ENCODE results near the gene PLOD2.

DNA sequence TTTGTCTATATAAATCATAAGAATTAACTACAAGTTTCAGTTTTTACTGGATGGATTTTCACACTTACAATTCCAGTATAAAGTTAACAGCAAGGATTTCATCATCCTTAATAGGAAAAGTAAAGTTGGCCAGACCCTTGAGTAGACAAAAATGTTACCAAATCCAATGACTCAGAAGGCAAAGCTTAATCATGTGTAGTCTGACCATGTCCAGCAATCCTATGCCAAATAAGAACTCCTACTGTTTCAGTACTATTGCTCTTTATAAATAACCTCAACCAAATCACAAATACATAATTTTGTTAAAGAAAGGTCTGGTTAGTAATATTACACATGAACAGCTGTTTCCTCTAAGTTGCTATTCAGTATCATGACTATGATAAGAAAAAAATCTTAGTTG, 35.0 kb downstream of the PLOD2 start:
- TF ChIP-seq, protein P1, sequence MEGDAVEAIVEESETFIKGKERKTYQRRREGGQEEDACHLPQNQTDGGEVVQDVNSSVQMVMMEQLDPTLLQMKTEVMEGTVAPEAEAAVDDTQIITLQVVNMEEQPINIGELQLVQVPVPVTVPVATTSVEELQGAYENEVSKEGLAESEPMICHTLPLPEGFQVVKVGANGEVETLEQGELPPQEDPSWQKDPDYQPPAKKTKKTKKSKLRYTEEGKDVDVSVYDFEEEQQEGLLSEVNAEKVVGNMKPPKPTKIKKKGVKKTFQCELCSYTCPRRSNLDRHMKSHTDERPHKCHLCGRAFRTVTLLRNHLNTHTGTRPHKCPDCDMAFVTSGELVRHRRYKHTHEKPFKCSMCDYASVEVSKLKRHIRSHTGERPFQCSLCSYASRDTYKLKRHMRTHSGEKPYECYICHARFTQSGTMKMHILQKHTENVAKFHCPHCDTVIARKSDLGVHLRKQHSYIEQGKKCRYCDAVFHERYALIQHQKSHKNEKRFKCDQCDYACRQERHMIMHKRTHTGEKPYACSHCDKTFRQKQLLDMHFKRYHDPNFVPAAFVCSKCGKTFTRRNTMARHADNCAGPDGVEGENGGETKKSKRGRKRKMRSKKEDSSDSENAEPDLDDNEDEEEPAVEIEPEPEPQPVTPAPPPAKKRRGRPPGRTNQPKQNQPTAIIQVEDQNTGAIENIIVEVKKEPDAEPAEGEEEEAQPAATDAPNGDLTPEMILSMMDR (IDR thresholded peaks at IDR 0.05; ENCODE audit: insufficient read depth, low read length), result no peak
- TF ChIP-seq POLR2AphosphoS5 (IDR thresholded peaks at IDR 0.05; ENCODE audit: low read depth), result no peak
- TF ChIP-seq, protein P2, sequence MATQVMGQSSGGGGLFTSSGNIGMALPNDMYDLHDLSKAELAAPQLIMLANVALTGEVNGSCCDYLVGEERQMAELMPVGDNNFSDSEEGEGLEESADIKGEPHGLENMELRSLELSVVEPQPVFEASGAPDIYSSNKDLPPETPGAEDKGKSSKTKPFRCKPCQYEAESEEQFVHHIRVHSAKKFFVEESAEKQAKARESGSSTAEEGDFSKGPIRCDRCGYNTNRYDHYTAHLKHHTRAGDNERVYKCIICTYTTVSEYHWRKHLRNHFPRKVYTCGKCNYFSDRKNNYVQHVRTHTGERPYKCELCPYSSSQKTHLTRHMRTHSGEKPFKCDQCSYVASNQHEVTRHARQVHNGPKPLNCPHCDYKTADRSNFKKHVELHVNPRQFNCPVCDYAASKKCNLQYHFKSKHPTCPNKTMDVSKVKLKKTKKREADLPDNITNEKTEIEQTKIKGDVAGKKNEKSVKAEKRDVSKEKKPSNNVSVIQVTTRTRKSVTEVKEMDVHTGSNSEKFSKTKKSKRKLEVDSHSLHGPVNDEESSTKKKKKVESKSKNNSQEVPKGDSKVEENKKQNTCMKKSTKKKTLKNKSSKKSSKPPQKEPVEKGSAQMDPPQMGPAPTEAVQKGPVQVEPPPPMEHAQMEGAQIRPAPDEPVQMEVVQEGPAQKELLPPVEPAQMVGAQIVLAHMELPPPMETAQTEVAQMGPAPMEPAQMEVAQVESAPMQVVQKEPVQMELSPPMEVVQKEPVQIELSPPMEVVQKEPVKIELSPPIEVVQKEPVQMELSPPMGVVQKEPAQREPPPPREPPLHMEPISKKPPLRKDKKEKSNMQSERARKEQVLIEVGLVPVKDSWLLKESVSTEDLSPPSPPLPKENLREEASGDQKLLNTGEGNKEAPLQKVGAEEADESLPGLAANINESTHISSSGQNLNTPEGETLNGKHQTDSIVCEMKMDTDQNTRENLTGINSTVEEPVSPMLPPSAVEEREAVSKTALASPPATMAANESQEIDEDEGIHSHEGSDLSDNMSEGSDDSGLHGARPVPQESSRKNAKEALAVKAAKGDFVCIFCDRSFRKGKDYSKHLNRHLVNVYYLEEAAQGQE (IDR thresholded peaks at IDR 0.05; ENCODE audit: insufficient replicate concordance, low read depth), result no peak

Data from HL-60 (cell line).